NB4 (cell line): ENCODE measurements around the gene TSHZ2.

Experiments
- DNase-seq: peaks from one replicate; pipeline ENCODE4 v3.0.0; 2010; ENCODE audit warnings: low read depth
- H3K4me3 ChIP-seq: one replicate; pipeline ENCODE4 v1.5.1; 2011; ENCODE audit warnings: mild to moderate bottlenecking, low read depth, low read length, moderate library complexity
- MYC ChIP-seq: IDR thresholded peaks from 2 replicates; pipeline ENCODE4 v1.6.1; 2011; ENCODE audit warnings: low read depth, low read length
- POLR2A ChIP-seq: IDR thresholded peaks from 2 replicates; pipeline ENCODE4 v1.6.1; 2011; ENCODE audit warnings: mild to moderate bottlenecking; ENCODE audit not compliant: insufficient read length; ENCODE audit errors: extremely low read depth
- TF ChIP-seq, protein P1 (sequence below): IDR thresholded peaks from 2 replicates; pipeline ENCODE4 v1.6.1; 2011; ENCODE audit warnings: low read depth, low read length
- TF ChIP-seq, protein P2 (sequence below): IDR thresholded peaks from one replicate; pipeline ENCODE4 v1.5.1; 2012; ENCODE audit warnings: low read depth, low read length

TSHZ2 gene

DNA sequence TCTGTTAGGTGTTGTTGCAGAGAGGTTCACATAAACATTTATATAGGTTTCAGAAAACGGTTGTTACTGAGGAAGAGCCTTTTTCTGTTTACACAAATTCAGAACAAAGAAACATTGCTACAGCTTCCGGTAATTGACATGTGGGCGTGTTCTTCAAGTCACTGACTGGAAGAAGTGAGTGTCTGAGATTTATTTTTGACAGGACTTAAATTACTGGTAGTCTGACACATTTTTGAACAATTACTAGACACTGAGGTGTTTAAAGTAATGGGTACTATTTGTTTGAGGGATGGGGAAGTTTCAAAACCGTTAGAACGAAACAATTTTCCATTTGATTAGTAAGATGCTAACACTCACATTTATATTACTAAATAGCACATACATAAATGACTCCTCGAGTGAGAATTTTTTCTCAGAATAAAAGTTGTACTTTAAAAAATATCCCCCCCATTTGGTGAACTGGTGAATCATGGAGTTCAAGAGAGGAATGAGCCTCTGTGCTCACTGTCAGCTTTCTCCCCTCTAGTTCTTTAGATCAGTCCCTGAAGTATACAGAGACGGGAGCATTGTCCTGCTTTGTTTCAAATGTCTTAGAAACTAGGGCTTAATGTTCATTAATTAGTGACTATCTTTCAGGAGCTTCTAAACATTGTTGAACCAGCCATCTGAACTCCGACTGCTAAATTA lies 98.7 kb downstream of the TSHZ2 start:
- no peak for DNase-seq
- H3K4me3 ChIP-seq = no peak overlapping the region
- TF ChIP-seq MYC (no peak), POLR2A (no peak)
- TF ChIP-seq, protein P1, sequence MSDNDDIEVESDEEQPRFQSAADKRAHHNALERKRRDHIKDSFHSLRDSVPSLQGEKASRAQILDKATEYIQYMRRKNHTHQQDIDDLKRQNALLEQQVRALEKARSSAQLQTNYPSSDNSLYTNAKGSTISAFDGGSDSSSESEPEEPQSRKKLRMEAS = no peak
- TF ChIP-seq, protein P2, sequence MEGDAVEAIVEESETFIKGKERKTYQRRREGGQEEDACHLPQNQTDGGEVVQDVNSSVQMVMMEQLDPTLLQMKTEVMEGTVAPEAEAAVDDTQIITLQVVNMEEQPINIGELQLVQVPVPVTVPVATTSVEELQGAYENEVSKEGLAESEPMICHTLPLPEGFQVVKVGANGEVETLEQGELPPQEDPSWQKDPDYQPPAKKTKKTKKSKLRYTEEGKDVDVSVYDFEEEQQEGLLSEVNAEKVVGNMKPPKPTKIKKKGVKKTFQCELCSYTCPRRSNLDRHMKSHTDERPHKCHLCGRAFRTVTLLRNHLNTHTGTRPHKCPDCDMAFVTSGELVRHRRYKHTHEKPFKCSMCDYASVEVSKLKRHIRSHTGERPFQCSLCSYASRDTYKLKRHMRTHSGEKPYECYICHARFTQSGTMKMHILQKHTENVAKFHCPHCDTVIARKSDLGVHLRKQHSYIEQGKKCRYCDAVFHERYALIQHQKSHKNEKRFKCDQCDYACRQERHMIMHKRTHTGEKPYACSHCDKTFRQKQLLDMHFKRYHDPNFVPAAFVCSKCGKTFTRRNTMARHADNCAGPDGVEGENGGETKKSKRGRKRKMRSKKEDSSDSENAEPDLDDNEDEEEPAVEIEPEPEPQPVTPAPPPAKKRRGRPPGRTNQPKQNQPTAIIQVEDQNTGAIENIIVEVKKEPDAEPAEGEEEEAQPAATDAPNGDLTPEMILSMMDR = no peak

DNA sequence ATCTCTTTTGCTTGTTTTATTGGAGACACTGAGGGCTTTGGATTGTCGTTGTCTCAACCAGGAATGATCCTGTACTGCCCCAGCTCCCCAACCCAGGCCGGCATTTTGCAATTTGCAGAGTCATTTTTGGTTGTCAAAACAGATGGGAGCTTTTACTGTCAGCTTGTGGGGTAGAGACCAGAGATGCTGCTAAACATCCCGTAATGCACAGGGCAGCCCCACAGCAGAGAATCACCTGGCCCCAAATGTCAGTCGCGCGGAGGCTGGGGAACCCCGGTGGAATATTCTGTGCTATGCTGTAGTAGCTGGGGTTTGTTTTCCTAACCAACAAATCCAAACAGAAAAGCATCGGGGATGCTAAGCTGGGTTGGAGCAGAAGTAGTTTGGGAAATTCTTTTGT lies 99.7 kb downstream of the TSHZ2 start:
- no peak overlapping the region for H3K4me3 ChIP-seq
- DNase-seq = no peak
- TF ChIP-seq, protein P1 = no peak
- TF ChIP-seq MYC (no peak), POLR2A (no peak)
- TF ChIP-seq, protein P2 = no peak

DNA sequence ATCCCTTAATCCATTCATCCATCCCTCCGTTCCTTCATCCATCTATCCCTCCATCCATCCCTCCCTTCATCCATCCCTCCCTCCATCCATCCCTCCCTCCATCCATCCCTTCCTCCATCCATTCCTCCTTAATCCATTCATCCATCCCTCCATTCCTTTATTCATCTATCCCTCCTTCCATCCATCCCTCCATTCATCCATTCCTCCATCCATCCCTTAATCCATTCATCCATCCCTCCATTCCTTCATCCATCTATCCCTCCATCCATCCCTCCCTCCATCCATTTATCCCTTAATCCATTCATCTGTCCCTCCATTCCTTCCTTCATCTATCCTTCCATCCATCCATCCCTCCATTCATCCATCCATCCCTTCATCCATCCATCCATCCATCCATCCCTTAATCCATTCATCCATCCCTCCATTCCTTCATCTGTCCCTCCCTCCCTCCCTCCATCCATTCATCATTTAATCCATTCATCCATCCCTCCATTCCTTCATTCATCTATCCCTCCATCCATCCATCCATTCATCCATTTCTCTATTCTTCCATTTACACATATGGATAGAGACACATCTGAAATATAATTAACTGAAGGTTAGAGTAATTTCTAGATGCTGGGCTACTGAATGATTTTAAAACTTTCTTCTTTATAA lies 100.9 kb downstream of the TSHZ2 start:
- no peak for DNase-seq
- H3K4me3 ChIP-seq = no peak overlapping the region
- TF ChIP-seq, protein P1 = no peak
- TF ChIP-seq, protein P2 = no peak
- TF ChIP-seq MYC (no peak), POLR2A (no peak)

DNA sequence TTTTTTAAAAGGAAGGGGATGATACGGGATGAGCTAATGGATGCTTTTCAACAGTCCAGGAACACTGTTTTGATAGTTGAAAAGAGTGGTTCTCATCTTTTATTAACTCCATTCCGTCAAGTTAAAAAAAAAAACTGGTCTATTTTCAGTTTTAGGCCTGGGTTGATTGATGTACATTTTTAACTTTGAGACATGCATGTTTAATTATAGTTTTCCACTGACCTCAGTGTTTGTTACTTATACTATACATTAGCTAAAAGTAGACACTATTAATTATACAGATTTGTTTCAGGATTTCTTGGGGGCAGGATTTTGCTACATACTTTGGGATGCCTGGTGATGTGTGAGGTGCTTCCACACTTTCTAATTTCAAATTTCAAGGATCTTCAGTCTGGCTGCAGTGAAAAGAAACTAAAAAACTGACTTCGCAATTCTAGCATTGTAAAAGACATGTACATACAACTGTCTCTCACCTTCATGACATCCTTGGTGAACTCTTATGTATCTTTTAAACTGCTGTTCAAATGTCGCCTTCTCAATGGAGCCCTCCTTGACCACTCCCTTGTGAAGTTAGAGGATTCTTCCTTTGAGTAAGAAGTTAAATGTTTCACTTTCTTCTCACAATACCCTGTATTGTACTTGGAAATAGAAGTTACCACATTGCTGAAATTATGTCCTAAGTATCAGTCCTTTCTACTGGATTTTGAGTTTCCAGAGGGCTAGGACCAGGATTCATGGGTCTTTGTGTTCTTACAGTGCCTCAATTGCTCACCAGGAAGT lies 101.7 kb downstream of the TSHZ2 start:
- TF ChIP-seq MYC = no peak
- no peak for TF ChIP-seq POLR2A
- TF ChIP-seq, protein P2 = no peak
- TF ChIP-seq, protein P1 = no peak
- no peak for DNase-seq
- H3K4me3 ChIP-seq = no peak overlapping the region

DNA sequence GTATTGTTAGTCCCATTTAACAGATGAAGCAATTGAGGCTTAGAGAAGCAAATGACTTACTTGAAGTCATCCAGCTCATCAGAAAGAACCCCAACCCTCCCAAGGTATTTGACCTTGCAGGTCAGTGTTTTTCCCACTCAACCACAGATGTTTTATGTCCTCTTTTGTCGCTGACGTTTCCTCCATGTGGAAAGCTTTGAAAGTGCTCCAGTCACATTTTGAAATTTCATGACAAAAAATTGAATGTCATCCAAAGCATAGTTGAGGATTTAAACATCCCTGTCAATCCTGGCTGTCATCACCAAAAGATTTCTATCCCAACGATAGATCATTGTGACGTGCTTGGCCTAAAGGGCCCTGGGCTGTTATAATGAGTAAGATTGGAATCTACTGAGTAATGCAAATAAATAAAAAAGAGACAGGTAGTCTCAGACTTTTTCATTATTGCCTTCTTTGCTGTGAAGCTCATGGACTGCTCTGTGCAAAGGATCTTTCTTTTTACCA lies 102.7 kb downstream of the TSHZ2 start:
- DNase-seq = no peak
- TF ChIP-seq, protein P1 = no peak
- TF ChIP-seq, protein P2 = no peak
- TF ChIP-seq MYC = no peak
- TF ChIP-seq POLR2A = no peak
- H3K4me3 ChIP-seq = no peak overlapping the region
